Sigmoid colon (tissue), 4 donors: ENCODE data around the gene MYRIP.

Experiments used
- CTCF ChIP-seq, 4 experiments: fragments of 450-650 bp in 3 of 4; fragments of 200-600 bp in 1 of 4; IDR thresholded peaks; one replicate each; pipeline ENCODE4 v1.5.1; 2016 to 2019; ENCODE audit warnings: antibody characterized with exemption in 4 of 4, mild to moderate bottlenecking in 3 of 4, moderate library complexity in 2 of 4
- POLR2A ChIP-seq, 2 donors: fragments of 450-650 bp; IDR thresholded peaks; one replicate each; pipeline ENCODE4 v1.6.1; 2016; ENCODE audit warnings: antibody characterized with exemption in 2 of 2, mild to moderate bottlenecking in 2 of 2, moderate library complexity in 2 of 2
- POLR2AphosphoS5 ChIP-seq, 4 donors: sonication (generic); formaldehyde crosslinking; IDR thresholded peaks; one replicate each; pipeline ENCODE4 v1.6.1; 2017; ENCODE audit warnings: antibody characterized with exemption in 4 of 4

- TF ChIP-seq CTCF (IDR thresholded peaks at IDR 0.05) (no peak), POLR2A (IDR thresholded peaks at IDR 0.05) (no peak), POLR2AphosphoS5 (IDR thresholded peaks at IDR 0.05) (no peak)
Measured at GRCh38 chr3:40098261-40098759, 288.9 kb downstream of the MYRIP start.
